Spleen (tissue), 11 donors: ENCODE data around the gene KCNB1. TPM values are rescaled to one million over a fixed set of nuclear protein-coding genes. Genes with fewer than 3 reads are reported as not detected.

Source experiments
- DNase-seq: peaks from one replicate; pipeline ENCODE4 v3.0.0-alpha.2; 2020
- H3K27ac ChIP-seq, 8 donors: fragments of 200-600 bp; sonication (generic) in 7 of 8; 1 replicate in 4 of 8; 2 replicates in 4 of 8; pipeline versions ENCODE4 v1.5.0 to v1.8.0; 2016 to 2021; ENCODE audit warnings: inconsistent platforms in 4 of 8, mild to moderate bottlenecking in 4 of 8, moderate library complexity in 1 of 8
- H3K27me3 ChIP-seq, 7 donors: fragments of 200-600 bp; sonication (generic) in 6 of 7; replicated peaks in 1 of 7; 1 replicate in 4 of 7; 2 replicates in 3 of 7; pipeline versions ENCODE4 v1.5.0 to v1.8.0; 2016 to 2021; ENCODE audit warnings: inconsistent platforms in 3 of 7, mild to moderate bottlenecking in 1 of 7
- H3K36me3 ChIP-seq, 6 donors: fragments of 200-600 bp; sonication (generic) in 5 of 6; 1 replicate in 4 of 6; 2 replicates in 2 of 6; pipeline versions ENCODE4 v1.5.0 to v1.8.0; 2016 to 2021; ENCODE audit warnings: inconsistent platforms in 2 of 6
- H3K4me1 ChIP-seq, 6 donors: fragments of 200-600 bp; sonication (generic) in 5 of 6; 1 replicate in 3 of 6; 2 replicates in 3 of 6; pipeline versions ENCODE4 v1.5.0 to v1.8.0; 2016 to 2021; ENCODE audit warnings: inconsistent platforms in 3 of 6
- H3K4me3 ChIP-seq, 8 donors: fragments of 200-600 bp; sonication (generic) in 7 of 8; 1 replicate in 4 of 8; 2 replicates in 4 of 8; pipeline versions ENCODE4 v1.5.0 to v1.8.0; 2016 to 2021; ENCODE audit warnings: inconsistent platforms in 4 of 8, mild to moderate bottlenecking in 4 of 8, moderate library complexity in 2 of 8
- H3K9me3 ChIP-seq, 8 donors: fragments of 200-600 bp; sonication (generic) in 7 of 8; 1 replicate in 4 of 8; 2 replicates in 4 of 8; pipeline versions ENCODE4 v1.5.0 to v1.8.0; 2016 to 2021; ENCODE audit warnings: inconsistent platforms in 4 of 8
- CTCF ChIP-seq, 11 experiments: fragments of 200-600 bp in 7 of 11; fragments of 450-650 bp in 4 of 11; sonication (generic) in 4 of 11; IDR thresholded peaks in 8 of 11; conservative IDR thresholded peaks in 3 of 11; 1 replicate in 7 of 11; 2 replicates in 4 of 11; pipeline versions ENCODE4 v1.4.0 to v1.8.0; 2016 to 2021; ENCODE audit warnings: antibody characterized with exemption in 11 of 11, inconsistent platforms in 4 of 11, mild to moderate bottlenecking in 1 of 11
- POLR2A ChIP-seq, 3 donors: fragments of 450-650 bp; IDR thresholded peaks; one replicate each; pipeline ENCODE4 v1.5.1; 2017; ENCODE audit warnings: antibody characterized with exemption in 3 of 3, mild to moderate bottlenecking in 1 of 3
- POLR2AphosphoS5 ChIP-seq, 3 donors: sonication (generic); formaldehyde crosslinking; IDR thresholded peaks; one replicate each; pipeline ENCODE4 v1.5.1; 2017; ENCODE audit warnings: antibody characterized with exemption in 3 of 3
- WGBS, 5 donors: extraction: QIAGEN DNeasy Blood & Tissue Kit in 3 of 5; methylation state at CpG; one replicate each; pipeline versions ENCODE4 v1.1.5 to v1.1.7; 2013 to 2018; 5-methylcytosine and 5-hydroxymethylcytosine counted together
- intact Hi-C: fragments of 100-400 bp; cut with DNase I; formaldehyde crosslinking; loops from one replicate; pipeline ENCODE4 v1.15.0; 2023; ENCODE audit warnings: low total_unique reads
- polyA plus RNA-seq, 3 donors: library from polyadenylated mRNA; stranded (reverse); fragments of 200-250 nt; gene quantifications; one replicate each; pipeline ENCODE4 v1.2.1, GENCODE V29; 2013
- total RNA-seq, 7 donors: library from RNA; depleted of rRNA in 3 of 7; stranded (reverse); fragments of >200 nt in 3 of 7; fragmentation: NEBNext Ultra II Directional in 4 of 7; extraction: Animal tissue kit (Norgen Biotek cat#: 25700) in 4 of 7; gene quantifications; one replicate each; pipeline versions ENCODE4 v1.1.0 to v1.2.1, GENCODE V29; 2016 to 2021
- donor health status: healthy with polysubstance abuse.
- donor health status: DM: no; HTN: no; CAD: no; lungs with moderate emphysema.
- donor health status: DM: no; HTN: no; CAD: no.
- donor health status: Bipolar disorder and iron deficiency.
- donor health status: healthy.
- donor health status: DM: no; HTN: no; CAD: no.
- donor health status: DM: yes; HTN: yes; CAD: no.

Gene KCNB1
- total and polyA plus RNA-seq, 10 donors: 0.02 to 3.2 (median 0.51) TPM

- Histone ChIP-seq H3K27me3 (peaks cover 0 to 32% (median 6%) of the 10 kb centered on the region in 7 donors), H3K9me3 (no peaks in the 10 kb centered on the region), H3K4me1 (peaks cover 0 to 13% (median 3%) of the 10 kb centered on the region in 6 donors), H3K4me3 (no peak overlapping the region), H3K27ac (no peak overlapping the region), H3K36me3 (no peaks in the 10 kb centered on the region)
- peak; percentile 11 for DNase-seq
- intact Hi-C loops: no loop called here
- no peak for TF ChIP-seq POLR2AphosphoS5 (IDR thresholded peaks at IDR 0.05)
- no peak for TF ChIP-seq CTCF (IDR thresholded peaks at IDR 0.05 in 8 of 11, conservative IDR thresholded peaks at IDR 0.05 in 3 of 11)
- TF ChIP-seq POLR2A (IDR thresholded peaks at IDR 0.05): no peak
Observed at GRCh38 chr20:49328790-49329189, 153.7 kb downstream of the KCNB1 start.

- intact Hi-C loops: no loop called here
- DNase-seq: no peak
- Histone ChIP-seq H3K36me3 (no peaks in the 10 kb centered on the region), H3K9me3 (no peaks in the 10 kb centered on the region), H3K4me1 (peaks cover 0 to 20% (median 8%) of the 10 kb centered on the region in 6 donors), H3K27me3 (peaks cover 0 to 27% (median 0%) of the 10 kb centered on the region in 7 donors), H3K4me3 (no peak overlapping the region), H3K27ac (no peak overlapping the region)
- no peak for TF ChIP-seq POLR2AphosphoS5 (IDR thresholded peaks at IDR 0.05)
- no peak for TF ChIP-seq CTCF (IDR thresholded peaks at IDR 0.05 in 8 of 11, conservative IDR thresholded peaks at IDR 0.05 in 3 of 11)
- no peak for TF ChIP-seq POLR2A (IDR thresholded peaks at IDR 0.05)
- 57 to 70% (median 69%) methylated on average over 10 of the region's 10 CpGs for WGBS, 5 donors
Observed at GRCh38 chr20:49326026-49326425, 156.4 kb downstream of the KCNB1 start.

GRCh38 chr20:49324306-49324705 is 158.2 kb downstream of the KCNB1 start:
- H3K27ac ChIP-seq: peak overlapping the region in 6 of 8 donors; percentile 45 to 86 (median 62)
- no peak for TF ChIP-seq POLR2AphosphoS5 (IDR thresholded peaks at IDR 0.05)
- intact Hi-C loops: no loop called here
- no peaks in the 10 kb centered on the region for H3K9me3 ChIP-seq
- 83 to 91% (median 86%) methylated on average over 5 of the region's 5 CpGs for WGBS, 5 donors
- H3K4me1 ChIP-seq: peaks cover 2 to 32% (median 10%) of the 10 kb centered on the region in 6 donors
- H3K36me3 ChIP-seq: no peaks in the 10 kb centered on the region
- H3K27me3 ChIP-seq: peaks cover 0 to 44% (median 16%) of the 10 kb centered on the region in 7 donors
- H3K4me3 ChIP-seq: peak overlapping the region in 1 of 8 donors; percentile 42
- no peak for DNase-seq

- TF ChIP-seq POLR2A (IDR thresholded peaks at IDR 0.05) (no peak), POLR2AphosphoS5 (IDR thresholded peaks at IDR 0.05) (peak in 1 of 3 donors; percentile 69), CTCF (IDR thresholded peaks at IDR 0.05 in 8 of 11, conservative IDR thresholded peaks at IDR 0.05 in 3 of 11) (peak in 5 of 11 experiments; percentile 25 to 67 (median 34))
- WGBS, 5 donors: 30 to 44% (median 39%) methylated on average over 9 of the region's 9 CpGs
- no peaks in the 10 kb centered on the region for H3K9me3 ChIP-seq
- peak overlapping the region in 1 of 8 donors; percentile 42 for H3K4me3 ChIP-seq
- intact Hi-C loops: no loop called here
- DNase-seq: no peak
- no peaks in the 10 kb centered on the region for H3K36me3 ChIP-seq
- peaks cover 0 to 48% (median 22%) of the 10 kb centered on the region in 7 donors for H3K27me3 ChIP-seq
- H3K27ac ChIP-seq: peak overlapping the region in 7 of 8 donors; percentile 17 to 86 (median 58)
- H3K4me1 ChIP-seq: peaks cover 7 to 38% (median 16%) of the 10 kb centered on the region in 6 donors
Observed at GRCh38 chr20:49323622-49324238, 158.7 kb downstream of the KCNB1 start.
